Prostate gland (tissue), 2 donors: ENCODE results near the gene GTF2H4.
"Not testable (repeated sequence)": the region's sequence is repeated elsewhere in the genome, so short reads cannot be mapped to it uniquely, and the experiment has no call there.

Source experiments
- CTCF ChIP-seq, 4 experiments: fragments of 200-600 bp in 2 of 4; fragments of 450-650 bp in 2 of 4; sonication (generic) in 2 of 4; IDR thresholded peaks; 1 replicate in 3 of 4; 2 replicates in 1 of 4; pipeline ENCODE4 v1.5.1; 2016 to 2019; ENCODE audit warnings: antibody characterized with exemption in 4 of 4, mild to moderate bottlenecking in 2 of 4, moderate library complexity in 2 of 4
- POLR2A ChIP-seq: fragments of 450-650 bp; IDR thresholded peaks from one replicate; pipeline ENCODE4 v1.6.1; 2016; ENCODE audit warnings: antibody characterized with exemption, mild to moderate bottlenecking

- TF ChIP-seq CTCF (IDR thresholded peaks at IDR 0.05); POLR2A: not testable (repeated sequence)
Measured at GRCh38 chr6:30910473-30910872, 2.5 kb downstream of the GTF2H4 start.
